SU-DHL-6 (cell line): ENCODE results near the gene CUL9.

Experiments
- H2AFZ ChIP-seq: fragments of 200-600 bp; sonication (generic); 2 replicates; pipeline ENCODE4 v1.6.1; 2014; ENCODE audit warnings: low read depth, mild to moderate bottlenecking, moderate library complexity, mixed read lengths, antibody characterized with exemption, low read length; ENCODE audit not compliant: severe bottlenecking
- H3F3A ChIP-seq: fragments of 200-600 bp; shearing (Covaris generic); 2 replicates; pipeline ENCODE4 v1.6.0; 2016; ENCODE audit warnings: antibody characterized with exemption, mild to moderate bottlenecking; ENCODE audit not compliant: insufficient read depth
- H3K27ac ChIP-seq: fragments of 200-600 bp; sonication (generic); 2 replicates; pipeline ENCODE4 v1.5.1; 2016; ENCODE audit warnings: low read depth, mild to moderate bottlenecking, low read length, moderate library complexity, mixed read lengths
- H3K27me3 ChIP-seq: fragments of 200-600 bp; sonication (generic), shearing (Covaris generic); 2 replicates; pipeline ENCODE4 v1.6.0; 2014; ENCODE audit warnings: mild to moderate bottlenecking, low read length
- H3K36me3 ChIP-seq: fragments of 200-600 bp; sonication (generic); 2 replicates; pipeline ENCODE4 v1.6.1; 2014; ENCODE audit warnings: mild to moderate bottlenecking, low read length, mixed read lengths
- H3K4me2 ChIP-seq: fragments of 300-600, 200-600 bp; shearing (Covaris generic), sonication (generic); 2 replicates; pipeline ENCODE4 v1.6.0; 2014; ENCODE audit warnings: low read length, low read depth, mild to moderate bottlenecking; ENCODE audit not compliant: poor library complexity, severe bottlenecking
- H3K4me3 ChIP-seq: fragments of 200-600 bp; sonication (generic); 2 replicates; pipeline ENCODE4 v1.5.1; 2014; ENCODE audit warnings: antibody characterized with exemption, low read length, mild to moderate bottlenecking, mixed read lengths; ENCODE audit not compliant: insufficient read depth, poor library complexity, severe bottlenecking
- H3K79me2 ChIP-seq: fragments of 200-600 bp; sonication (generic); 2 replicates; pipeline ENCODE4 v1.6.1; 2014; ENCODE audit warnings: mild to moderate bottlenecking, low read length, moderate library complexity; ENCODE audit not compliant: insufficient read depth
- H3K9ac ChIP-seq: fragments of 200-600 bp; sonication (generic); 2 replicates; pipeline ENCODE4 v1.7.0; 2014; ENCODE audit warnings: mild to moderate bottlenecking, low read length
- H3K9me2 ChIP-seq: fragments of 200-600 bp; sonication (generic); replicated peaks from 2 replicates; pipeline ENCODE4 v1.6.1; 2014; ENCODE audit warnings: low read length; ENCODE audit not compliant: insufficient read depth
- H3K9me3 ChIP-seq: fragments of 200-600 bp; sonication (generic); 2 replicates; pipeline ENCODE4 v1.6.1; 2014; ENCODE audit warnings: low read length, mixed read lengths; ENCODE audit not compliant: insufficient read depth
- H4K20me1 ChIP-seq: fragments of 200-600 bp; sonication (generic); 2 replicates; pipeline ENCODE4 v1.6.1; 2014; ENCODE audit warnings: low read depth, mild to moderate bottlenecking, antibody characterized with exemption, low read length, moderate library complexity, mixed read lengths
- CTCF ChIP-seq: fragments of 200-600 bp; sonication (generic); IDR thresholded peaks from one replicate; pipeline ENCODE4 v1.5.1; 2017; ENCODE audit warnings: antibody characterized with exemption, mild to moderate bottlenecking, low read length, moderate library complexity; ENCODE audit not compliant: insufficient read depth, poor library complexity, severe bottlenecking
- EZH2phosphoT487 ChIP-seq: fragments of 200-600 bp; sonication (generic), shearing (Covaris generic); conservative IDR thresholded peaks from 2 replicates; pipeline ENCODE4 v1.6.1; 2018; ENCODE audit warnings: mild to moderate bottlenecking, antibody characterized with exemption, low read length, moderate library complexity, mixed read lengths

CUL9 gene

DNA sequence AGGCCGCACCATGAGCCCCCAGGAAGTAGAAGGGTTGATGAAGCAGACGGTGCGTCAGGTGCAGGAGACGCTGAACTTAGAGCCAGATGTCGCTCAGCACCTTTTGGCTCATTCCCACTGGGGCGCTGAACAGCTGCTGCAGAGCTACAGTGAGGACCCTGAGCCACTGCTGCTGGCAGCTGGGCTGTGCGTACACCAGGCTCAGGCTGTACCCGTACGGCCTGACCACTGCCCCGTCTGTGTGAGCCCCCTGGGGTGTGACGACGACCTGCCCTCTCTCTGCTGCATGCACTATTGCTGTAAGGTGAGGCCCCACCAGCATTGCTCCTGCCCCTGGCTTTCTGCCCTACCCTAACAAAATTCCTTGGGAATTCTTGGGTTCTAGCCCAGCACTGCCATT lies 34.2 kb downstream of the CUL9 start:
- Histone ChIP-seq H3F3A (peaks cover 11% of the 10 kb centered on the region; the same call in 1 of the 2 replicates), H3K36me3 (no peaks in the 10 kb centered on the region), H2AFZ (no peak overlapping the region), H3K27me3 (no peaks in the 10 kb centered on the region), H3K9me2 (no peaks in the 10 kb centered on the region), H3K4me3 (no peak overlapping the region), H4K20me1 (no peaks in the 10 kb centered on the region), H3K4me2 (no peak overlapping the region), H3K27ac (no peak overlapping the region), H3K9ac (no peak overlapping the region), H3K9me3 (no peaks in the 10 kb centered on the region), H3K79me2 (no peaks in the 10 kb centered on the region)
- TF ChIP-seq EZH2phosphoT487: no peak
- no peak for TF ChIP-seq CTCF

DNA sequence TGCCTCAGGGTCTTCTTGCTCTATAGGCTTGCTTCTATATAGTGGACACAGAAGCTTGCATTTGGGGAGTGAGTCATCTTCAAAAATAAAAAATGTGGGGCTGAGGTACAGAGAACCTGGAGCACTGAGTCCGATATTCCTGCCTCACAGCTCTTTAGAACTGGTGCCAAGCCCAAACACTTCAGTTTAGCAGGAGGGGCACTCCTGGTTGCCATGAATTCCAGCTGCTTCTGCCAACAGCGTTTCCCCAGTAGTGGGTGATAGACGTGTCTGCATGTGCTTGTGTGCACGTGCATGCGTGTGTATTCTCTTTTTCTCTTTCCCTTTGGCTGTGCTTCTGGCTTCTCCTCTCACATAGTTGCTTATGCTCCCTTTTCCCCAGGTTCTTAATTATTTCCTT lies 35.4 kb downstream of the CUL9 start:
- peaks cover 8% of the 10 kb centered on the region; the same call in 1 of the 2 replicates for H3F3A ChIP-seq
- H3K4me2 ChIP-seq: no peak overlapping the region
- H3K27me3 ChIP-seq: no peaks in the 10 kb centered on the region
- H3K9me3 ChIP-seq: no peaks in the 10 kb centered on the region
- no peaks in the 10 kb centered on the region for H4K20me1 ChIP-seq
- no peak overlapping the region for H3K9ac ChIP-seq
- H3K79me2 ChIP-seq: no peaks in the 10 kb centered on the region
- H3K9me2 ChIP-seq: no peaks in the 10 kb centered on the region
- no peaks in the 10 kb centered on the region for H3K36me3 ChIP-seq
- H3K4me3 ChIP-seq: no peak overlapping the region
- TF ChIP-seq EZH2phosphoT487 (no peak), CTCF (no peak)
- H3K27ac ChIP-seq: no peak overlapping the region
- H2AFZ ChIP-seq: no peak overlapping the region

DNA sequence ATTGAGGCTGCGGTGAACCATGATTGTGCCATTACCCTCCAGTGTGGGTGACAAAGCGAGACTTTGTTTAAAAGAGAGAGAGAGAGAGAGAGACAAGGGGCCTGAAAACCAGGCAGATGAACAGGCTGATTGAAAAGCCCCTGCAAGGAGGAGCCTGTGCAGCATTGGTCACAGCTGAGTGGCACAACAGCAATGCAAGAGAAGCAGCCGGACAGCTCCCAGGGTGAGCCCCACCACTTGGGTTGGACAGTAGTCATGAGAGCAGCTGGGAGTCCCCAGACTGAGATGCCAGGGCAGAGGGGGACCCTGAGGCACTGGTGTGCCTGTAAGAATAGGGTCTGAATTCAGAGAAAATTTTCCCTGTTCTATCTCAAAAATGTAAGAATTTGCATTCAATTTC lies 37.1 kb downstream of the CUL9 start:
- Histone ChIP-seq H3K9ac (no peak overlapping the region), H3K27me3 (no peaks in the 10 kb centered on the region), H3K4me2 (no peak overlapping the region), H4K20me1 (no peaks in the 10 kb centered on the region), H3F3A (peaks cover 16% of the 10 kb centered on the region; the same call in 1 of the 2 replicates), H3K9me2 (no peaks in the 10 kb centered on the region), H3K27ac (no peak overlapping the region), H3K4me3 (no peak overlapping the region), H2AFZ (no peak overlapping the region), H3K79me2 (no peaks in the 10 kb centered on the region), H3K36me3 (no peaks in the 10 kb centered on the region; the same call in 1 of the 2 replicates), H3K9me3 (no peaks in the 10 kb centered on the region)
- TF ChIP-seq CTCF (no peak), EZH2phosphoT487 (no peak)
